HG02678 (cell line): Measurements from ENCODE around the gene MDC1.

Experiments used
- ATAC-seq: cut with Tn5 transposase; IDR thresholded peaks from one replicate; pipeline ENCODE4 v1.9.1; 2021; ENCODE audit warnings: mild to moderate bottlenecking, moderate library complexity; ENCODE audit not compliant: unreplicated experiment

MDC1 gene

DNA sequence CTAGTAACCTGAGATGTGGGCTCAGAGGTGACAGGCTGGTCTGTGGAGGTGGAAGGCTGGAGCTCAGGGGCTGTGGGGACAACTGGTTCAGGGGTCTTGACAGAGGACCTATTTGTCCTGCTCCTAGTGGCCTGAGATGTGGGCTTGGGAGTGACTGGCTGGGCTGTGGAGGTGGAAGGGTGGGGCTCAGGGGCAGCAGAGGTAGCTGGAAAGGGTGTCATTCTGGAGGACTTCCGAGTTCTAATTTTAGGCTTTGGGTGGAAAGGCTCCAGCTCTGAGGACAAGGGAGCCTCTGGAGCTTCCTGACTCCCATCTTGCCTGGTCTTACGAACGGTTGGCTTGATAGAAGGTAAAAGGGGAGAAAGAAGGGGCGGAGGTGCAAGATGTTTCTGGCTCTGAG is 11.5 kb downstream of the MDC1 start:
- no peak for ATAC-seq

DNA sequence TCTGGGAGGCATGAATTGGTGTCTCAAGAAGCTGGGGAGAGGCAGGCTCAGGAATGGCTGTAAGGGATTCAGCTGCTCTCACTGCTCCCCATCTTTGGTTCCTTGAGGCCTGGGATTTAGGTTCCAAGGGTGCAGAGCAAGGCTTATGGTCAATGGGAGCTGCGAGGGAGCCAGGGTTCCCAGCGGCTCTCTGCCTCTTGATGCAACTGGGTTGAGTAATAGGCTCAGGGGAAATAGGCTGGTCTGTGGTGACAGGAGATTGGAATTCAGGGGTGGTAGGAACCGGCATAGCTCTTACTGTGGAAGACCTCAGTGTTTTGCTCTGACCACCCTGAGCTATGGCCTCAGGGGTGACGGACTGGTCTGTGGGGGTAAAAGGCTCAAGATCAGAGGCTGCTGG is 13.3 kb downstream of the MDC1 start:
- ATAC-seq: no peak

DNA sequence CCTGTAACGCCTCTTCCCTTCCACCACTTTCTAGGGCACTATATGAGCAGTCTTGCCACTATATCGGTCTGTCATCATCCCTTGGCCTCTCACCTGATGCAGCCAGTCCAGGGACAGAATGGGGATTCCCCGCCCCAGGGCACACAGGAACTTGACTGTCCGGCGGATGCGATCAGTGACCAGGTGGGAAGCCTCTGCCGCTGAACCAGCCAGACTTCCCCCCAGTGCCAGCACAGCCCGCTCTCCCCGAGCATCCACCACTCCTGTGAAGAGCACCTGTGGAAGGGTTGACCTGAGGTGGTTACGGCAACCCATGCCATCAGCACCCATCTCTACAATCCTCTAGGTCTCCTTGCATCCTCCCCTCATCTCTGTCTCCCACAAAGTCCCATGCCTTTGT is 14.1 kb downstream of the MDC1 start:
- ATAC-seq: no peak

DNA sequence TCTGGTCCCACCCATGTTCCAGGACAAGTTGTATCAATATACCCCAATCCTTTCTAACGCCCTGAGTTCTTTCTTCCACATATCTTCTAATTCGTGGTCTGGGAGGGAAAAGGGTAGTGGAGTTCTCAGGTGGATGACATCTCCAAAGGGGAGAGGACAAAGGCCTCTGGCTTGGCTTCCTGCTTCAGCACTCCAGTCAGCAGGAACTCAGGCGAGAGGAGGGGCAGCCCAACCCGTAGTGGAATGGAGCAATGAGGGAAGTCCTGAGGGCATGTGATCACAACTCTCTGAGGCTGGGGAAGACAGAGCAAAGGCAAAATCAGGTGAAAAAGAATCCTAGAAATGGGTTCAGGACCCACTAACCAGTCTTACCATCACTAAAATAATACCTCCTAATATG is 16.7 kb downstream of the MDC1 start:
- ATAC-seq: no peak

DNA sequence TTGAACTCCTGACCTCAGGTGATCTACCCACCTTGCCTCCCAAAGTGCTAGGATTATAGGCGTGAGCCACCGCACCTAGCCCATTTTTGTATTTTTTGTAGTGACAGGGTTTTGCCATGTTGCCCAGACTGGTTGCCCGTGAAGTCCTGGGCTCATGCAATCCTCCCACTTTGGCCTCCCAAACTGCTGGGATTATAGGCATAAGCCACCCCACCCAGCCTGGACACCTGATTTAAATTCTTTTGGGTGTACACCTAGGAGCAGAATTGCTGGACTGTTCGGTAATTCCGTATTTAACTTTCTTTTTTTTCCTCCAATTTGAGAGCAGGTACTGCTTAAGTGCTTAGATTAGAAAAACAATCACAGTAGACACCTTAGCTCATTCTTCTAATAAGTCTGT is 20.6 kb downstream of the MDC1 start:
- ATAC-seq: no peak

DNA sequence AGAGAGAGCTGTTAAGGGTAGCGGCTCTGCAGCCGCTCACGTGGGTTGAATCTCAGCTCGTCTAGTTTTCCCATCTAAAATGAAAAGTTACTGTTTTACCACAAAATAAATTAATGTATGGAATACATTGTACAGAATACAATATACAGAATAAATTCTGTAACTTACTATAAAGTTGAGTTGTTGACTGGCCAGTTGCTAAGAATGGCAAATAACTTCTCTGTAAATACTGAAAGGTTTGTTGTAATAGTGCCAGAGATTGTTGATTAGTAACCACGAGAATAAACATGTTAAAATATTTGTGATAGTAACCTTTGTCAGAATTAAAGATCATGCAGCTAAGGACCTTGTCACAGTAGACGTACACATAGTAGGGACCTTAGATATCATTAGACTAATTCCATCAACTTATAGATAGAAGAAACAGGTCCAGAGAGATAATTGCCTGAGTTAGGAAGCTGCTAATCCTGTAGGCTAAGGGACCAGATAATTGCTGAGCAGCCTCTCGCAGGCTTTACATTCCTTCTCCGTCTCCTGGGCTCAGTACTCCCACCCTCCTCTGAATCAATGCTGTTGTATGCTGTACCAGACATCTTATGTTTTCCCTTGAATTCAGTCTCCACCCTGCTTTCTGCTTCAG is 25.8 kb downstream of the MDC1 start:
- ATAC-seq: no peak

DNA sequence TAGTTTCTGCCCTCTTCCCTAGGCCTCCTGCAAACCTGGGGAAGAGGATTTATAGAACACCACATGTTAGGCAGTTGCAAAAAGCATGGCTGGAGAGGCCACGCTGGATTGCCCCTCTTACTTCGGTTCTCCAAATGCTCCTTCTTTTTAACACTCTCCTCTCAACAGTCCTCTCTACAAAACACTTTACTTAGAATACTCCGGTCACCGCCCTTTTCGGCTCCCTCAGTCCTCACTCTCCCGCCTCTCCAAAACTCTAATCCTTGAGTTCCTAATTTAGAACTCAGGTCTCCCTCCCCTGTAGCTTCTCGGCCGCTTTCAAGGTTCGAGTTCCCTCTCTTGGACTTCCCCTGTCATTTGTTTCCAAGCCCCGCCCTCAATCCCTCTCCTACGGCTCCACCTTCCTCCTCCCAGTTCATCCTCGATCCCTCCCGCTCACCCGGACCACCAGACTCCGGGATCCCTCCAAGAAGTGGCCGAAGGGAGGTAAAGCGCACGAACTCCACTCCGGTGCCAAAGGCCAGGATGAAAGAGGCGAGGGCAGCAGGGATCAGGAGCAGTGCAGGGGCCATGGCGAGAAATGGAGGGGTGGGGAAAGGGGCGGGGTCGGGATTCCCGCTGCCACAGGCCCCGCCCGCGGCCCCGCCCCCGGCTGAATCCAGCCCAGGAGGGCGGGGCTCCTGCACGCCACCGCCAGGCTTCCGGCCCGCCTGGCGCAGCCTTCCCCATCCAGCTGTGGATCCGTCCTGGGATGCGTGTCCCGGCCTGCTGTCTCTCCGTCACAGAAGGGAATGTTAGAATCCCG is 26.5 kb downstream of the MDC1 start, which contains the start of gene NRM:
TSS of gene NRM (minus strand) at position 582 of the 805 bp plus-strand sequence. CDS start at position 572, 10 bp downstream.
- ATAC-seq: peak; percentile 30

DNA sequence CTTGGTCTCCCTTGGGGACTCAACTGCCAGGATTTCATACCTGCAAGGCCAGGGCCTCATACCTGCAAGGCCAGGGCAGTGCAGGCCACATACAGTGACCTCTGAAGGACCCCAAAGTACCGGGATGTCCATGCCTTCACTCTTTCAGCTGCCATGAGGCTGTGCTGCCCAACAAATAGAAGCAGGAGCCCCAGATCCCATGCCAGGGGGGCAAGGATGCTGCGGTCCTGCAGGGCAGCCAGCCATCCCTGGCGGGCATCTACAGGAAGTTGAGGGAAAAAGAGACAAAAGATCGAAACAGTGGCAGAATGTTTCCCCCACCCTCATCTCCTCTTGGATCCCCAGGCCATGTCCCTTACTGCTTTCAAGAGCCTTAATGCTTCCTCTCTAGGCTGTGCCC is 27.1 kb downstream of the MDC1 start:
- no peak for ATAC-seq

DNA sequence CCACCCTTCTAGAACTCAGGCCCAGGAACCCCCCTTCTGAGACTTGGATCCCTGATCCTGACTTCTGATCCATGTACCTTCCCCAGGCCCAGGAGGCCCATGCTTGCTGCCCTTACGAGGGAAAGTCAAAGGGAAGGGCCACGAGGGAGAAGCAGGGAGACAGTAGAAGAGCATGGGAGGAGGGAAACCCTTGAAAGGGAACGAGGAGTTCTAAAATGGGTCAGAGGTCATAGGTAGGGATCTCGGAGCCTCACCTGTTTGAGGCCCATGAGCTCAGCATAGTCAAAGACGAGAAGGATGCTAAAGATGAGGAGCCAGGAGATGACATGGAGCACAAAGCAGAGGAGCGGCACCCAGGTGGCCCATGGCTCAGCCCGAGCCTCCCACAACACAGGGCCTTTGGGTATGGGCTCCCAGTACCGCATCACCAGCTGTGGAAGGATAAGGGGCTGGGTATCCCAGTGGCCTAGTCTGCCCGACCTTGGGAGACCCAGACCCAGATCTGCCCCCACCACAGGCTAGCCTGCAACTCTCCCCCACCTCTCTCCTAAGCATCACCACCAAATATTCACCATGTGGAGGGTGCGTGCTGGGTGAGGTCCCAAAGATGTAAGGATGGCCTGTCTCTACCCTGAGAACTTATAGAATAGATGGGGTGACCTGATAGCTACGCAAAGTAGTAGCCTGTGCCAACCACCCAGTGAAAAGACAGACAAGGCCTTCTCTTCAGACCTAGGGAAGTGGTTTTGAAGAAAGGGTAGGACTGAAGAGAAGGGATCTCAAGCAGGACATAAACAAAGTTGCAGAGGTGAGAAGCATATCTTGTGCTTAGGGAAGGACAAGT is 27.8 kb downstream of the MDC1 start:
- ATAC-seq: no peak

DNA sequence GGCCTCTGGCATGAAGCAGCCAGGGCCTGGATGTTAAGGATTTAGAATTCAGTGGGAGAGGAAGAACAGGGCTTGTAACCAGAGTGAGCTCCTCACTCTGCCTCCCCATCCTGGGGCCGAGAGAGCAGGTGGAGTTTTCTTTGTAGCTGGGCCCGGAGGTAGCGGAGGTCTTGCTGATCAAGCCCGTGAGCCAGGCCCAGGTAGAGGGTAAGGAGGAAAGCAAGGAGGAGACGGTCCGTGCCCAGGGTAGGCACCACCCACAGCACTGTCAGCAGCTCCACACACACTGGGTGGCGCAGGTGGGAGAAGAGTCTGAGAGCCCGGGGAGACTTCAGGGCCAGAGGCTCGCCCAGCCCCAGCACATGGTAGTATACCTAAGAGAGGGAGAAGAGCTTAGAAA is 28.5 kb downstream of the MDC1 start:
- no peak for ATAC-seq

DNA sequence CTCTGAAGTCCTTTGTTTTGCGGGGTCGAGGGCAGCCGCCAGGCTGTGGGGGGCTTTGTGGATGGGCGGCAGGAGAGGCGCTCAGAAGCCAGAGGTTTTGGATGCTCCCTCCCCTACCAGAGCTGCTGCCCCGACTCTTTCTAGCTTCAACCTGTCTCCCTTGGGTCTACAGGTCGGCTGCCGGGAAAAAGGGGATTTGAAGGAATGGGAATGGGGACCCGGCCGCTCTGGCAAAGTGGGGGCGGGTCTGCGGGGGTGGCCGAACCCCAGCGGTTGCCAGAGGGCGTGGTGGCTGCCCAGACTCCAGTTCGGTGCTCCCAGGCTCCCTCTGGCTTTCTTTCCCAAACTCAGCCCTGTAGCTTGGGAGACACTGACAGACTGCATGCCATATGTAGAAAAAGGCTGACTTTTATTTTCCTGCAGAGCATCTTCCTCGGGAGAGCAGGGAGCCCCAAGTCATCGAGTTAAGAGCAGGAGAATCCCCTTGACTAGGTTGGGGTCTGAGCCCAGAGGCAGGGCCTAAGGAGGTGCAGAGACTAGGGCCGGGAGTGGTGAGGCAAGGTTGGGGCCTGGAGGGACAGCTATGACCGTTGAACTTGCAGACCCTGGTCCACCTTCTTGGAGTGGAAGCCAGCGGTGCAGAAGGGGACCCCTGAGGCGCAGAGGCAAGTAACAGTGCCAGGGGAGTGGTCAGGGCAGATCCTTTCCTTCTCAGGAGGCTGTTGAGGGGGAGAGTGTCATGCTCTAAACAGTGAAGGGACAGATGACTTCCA is 29.2 kb downstream of the MDC1 start:
- ATAC-seq: no peak

DNA sequence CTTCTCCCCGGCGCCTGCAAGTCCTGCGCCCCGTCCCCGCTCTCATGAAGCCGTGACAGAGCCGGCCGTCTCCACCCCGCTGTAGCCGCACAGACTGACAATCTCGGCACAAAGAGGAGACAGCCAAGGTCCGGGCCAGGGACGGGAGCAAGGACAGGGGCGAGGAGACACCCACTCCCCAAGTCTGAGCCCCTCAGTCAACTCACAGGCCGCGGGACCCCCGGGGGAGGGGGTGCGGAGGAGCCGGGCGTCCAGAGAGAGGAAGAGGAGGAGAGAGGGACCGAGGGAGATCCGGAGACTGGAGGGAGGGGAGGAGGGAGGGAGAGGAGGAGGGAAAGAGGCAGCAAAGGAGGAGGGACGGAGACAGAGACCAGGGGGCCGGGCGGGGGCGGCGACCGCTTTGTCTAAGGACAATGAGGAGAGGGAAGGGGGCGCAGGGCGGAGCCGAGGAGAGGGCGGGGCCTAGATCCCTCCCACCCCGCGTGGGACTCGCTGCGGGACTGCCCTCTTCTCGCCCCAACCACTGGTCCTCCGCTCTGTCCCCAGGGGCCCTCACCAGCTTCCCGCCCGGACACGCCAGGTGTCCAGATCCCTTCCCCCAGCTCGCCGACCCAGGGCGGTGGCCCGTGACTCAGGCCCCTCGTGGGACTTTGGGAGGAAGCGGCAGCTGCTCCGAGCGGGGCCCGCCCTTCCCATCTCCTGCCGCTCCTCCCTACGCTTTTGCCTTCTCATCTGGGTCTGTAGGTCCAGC is 30.0 kb downstream of the MDC1 start:
- peak; percentile 54 for ATAC-seq

DNA sequence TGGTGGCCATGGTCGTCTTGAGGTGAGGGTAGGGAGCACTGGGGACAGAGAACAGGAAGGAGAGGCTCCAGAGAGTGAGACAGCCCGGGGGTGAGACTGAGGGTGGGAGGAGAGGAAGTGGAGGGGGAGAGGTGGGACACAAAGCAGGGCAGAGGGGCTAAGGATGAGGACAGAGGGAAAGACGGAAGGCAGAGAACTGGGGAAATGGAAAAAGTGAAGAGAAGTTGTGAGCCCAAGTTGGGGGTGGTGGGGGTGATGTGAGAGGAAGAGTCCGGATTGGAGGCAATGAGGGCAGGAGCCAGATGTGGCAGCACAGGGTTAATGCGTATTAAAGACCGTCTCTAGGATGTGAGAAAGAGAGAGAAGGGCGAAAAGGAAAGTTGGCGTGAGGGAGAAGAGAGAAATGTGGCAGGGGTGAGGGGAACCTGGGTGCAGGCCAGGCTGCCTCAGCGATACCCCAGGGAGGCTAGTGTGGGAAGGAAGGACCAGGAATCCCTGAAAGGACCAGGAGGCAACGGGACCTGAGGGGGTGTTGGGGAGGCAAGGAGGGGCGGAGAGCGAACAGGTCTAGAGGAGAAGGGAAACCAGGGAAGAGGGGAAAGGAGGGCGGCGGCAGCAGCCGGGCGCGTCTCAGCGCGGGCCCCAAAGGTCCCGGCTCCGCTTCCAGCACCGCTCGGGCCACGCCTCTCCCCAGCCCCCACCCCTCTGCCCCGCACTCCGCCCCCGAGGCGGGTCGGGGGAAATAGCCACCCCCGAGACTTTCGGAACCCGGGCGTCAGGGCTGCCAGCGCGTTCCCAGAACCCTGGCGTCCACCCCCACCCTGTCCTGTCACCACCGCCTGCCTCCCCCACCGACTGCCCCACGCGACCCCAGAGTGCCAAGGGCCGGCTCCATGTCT is 30.8 kb downstream of the MDC1 start, which contains the start of gene PPP1R18:
TSS of gene PPP1R18 (minus strand) at position 637 of the 899 bp plus-strand sequence. CDS start at position 10, 627 bp downstream.
- ATAC-seq: peak; percentile 19

DNA sequence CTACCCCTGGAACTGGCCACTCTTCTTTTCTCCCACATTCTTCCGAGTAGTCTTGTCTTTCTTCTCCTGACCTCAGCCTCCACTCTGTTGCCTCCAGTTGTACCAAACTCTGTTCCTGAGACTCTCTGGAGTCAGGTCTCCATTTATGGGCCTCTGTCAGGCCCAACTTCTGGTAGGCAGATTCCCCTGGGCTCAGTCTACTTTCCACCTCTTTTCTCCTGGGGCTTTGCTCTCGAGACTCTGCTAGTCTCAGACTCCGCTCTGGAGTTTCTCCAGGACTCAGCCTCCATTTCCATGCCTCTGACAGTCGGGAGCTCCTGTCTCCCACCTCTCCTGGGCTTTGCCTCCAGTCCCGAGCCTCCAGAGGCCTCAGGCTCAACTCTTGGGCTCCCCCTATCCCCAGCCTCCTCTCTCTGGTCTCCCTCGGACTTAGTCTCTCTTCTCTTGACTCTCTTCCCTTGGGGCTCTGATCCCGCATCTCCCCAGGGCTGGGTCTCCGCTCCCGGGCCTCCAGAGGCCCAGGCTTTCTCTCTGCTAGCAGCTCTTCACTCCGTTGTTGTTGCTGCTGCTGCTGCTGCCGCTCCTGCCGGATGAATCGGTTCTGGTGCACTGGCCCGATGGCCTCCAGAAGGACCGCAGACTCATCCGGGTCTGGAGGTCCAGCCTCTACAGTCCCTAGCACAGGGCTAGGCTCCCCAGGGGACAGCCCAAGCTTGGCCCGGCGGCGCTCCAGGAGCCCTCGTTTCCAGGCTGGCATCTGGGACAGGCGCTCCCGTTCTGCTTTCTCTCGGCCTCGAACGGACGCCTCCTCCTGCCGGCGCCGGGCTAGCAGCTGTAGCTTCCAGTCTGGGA is 31.7 kb downstream of the MDC1 start:
- ATAC-seq: no peak

DNA sequence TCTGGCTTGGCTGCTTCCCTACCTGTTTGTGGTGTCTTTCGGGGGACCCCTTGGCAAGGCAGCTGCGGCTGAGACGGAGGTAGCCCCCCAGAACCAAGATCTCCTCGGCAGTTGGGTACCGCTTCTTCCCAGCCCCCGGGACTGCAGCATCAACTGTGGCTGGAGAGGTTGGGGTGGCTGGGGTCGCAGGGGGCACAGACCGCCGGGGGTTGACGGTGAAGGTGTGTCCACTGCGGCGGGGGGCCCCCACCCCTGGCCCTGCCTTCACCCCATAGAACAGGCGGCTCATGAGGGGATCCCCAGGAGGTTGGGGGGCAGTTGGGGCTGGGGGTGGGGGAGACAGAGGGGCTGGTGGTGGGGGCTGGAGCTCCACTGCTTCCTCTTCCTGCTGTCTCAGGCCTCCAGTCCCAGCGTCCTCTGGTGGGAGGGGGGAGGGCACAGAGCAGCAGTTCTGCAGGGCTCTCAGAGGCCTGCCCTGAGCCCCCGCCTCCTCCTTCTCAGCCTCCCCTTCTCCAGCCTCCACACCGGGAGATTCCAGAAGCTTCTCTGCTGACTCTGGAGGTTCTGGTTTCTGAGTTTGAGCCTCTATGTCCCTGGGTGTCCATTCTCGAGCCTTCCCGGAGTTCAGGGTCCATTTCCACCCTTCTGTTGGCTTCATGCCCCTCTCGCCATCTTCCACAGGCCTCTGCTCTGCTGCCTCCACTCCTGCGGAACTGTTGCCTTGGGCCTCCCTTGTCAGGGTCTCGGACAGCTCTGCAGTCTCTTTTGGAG is 32.5 kb downstream of the MDC1 start:
- no peak for ATAC-seq

DNA sequence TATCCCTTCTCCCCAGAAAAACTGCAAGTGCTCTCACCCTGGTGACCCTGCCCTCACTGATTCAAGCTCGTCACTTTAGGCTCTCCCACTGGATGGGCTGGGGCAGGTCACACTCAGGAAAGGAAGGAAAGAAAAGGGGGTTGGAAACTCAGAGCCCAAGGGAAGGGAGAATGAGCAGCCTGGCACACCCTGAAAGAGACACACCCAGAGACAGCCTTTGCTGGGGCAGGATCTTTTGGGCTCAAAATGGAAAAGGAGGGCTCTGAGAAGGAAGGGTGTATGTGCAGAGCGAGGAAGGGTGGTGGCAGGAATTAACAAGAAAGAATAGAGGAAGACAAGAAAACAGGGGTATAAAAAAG is 33.1 kb downstream of the MDC1 start:
- ATAC-seq: no peak

DNA sequence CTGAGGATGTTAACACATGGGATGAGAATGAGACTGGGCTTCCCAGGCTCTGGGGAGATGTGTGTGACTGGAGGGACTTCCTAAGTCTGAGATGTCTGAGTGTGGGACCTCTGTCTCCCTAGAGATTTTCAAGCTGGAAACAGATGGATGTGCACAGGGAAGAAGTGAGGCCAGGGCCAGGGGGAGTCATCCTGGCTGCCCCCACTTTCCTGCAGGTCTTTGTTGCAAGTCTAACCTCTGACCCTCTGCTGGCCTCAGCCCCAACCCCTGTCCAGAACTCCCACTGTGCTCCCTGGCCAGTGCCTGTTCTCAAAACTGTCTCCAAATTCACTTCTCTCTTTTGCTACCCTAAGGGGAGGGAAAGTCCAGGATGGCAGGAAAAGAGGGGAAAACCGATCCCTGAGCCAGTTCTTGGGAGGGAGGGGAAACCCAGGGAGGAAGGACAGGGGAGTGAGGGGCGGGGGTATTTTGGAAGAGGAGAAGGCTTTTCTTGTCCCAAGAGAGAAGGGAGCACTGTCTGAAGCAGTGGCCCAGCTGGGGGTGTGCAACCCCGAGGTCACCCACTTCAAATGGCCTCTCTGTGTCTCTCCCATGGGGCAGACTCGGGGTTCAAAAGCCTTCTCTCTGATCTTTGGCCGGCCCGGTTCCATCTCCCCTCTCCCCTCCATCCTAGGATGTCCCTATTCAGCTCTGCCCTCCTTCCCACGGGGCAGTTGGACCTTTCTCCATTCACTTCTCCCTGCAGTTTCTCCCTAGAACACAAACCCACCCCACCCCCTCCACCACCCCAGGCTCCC is 33.7 kb downstream of the MDC1 start:
- ATAC-seq: no peak
